CD4-positive, alpha-beta T cell treated with Interleukin-12 subunit alpha and Interleukin-12 subunit beta, for 1 hour (primary cell): ENCODE results near the gene OAS3.
"Not testable (repeated sequence)": the region's sequence is repeated elsewhere in the genome, so short reads cannot be mapped to it uniquely, and the experiment has no call there.

Experiments used
- DNase-seq: peaks from one replicate; pipeline ENCODE4 v3.0.0-alpha.2; 2020

OAS3 gene

GRCh38 chr12:112927475-112927874, 10.8 kb upstream of the OAS3 start:
- no peak for DNase-seq

DNA sequence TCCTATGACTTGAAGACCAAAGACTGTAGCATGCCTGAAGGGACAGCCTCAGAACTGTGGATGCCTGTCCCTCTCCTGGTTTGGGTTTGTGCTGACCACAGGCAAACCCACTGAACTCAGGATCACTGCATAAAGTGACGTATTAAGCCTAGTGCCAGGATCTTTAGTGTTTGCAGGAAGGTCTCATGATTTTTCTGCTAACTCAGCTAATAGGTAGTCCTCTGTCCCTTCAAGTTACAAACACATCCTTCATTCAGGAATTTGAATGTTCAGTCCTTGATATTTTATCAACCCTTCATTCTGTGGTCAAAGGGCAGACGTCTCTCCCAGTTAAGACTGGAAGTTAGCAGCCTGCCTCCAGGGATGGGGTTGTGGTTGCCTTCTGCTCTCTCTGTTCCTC, 10.3 kb upstream of the OAS3 start:
- no peak for DNase-seq

GRCh38 chr12:112928978-112929377, 9.3 kb upstream of the OAS3 start:
- no peak for DNase-seq

GRCh38 chr12:112929715-112930114, 8.6 kb upstream of the OAS3 start:
- DNase-seq: no peak

DNA sequence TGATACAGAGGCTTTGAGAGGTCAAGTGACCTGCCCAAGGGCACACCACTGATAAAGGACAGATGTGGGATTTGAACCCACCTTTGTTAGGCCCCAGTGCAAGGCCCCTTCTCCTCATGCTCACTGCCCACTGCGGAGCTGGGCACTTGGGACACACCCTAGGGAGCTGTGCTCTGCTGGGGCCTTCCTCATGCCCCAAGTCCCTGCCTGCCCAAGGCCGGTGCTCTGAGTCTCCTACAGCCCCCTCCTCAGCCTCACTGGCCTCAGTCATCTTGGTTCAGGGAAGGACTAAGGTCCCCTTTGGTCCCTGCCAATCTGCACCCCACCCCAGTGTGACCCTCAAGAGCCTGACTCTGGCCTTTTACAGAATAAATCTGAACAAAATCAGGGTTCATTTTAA, 7.9 kb upstream of the OAS3 start:
- DNase-seq: no peak

DNA sequence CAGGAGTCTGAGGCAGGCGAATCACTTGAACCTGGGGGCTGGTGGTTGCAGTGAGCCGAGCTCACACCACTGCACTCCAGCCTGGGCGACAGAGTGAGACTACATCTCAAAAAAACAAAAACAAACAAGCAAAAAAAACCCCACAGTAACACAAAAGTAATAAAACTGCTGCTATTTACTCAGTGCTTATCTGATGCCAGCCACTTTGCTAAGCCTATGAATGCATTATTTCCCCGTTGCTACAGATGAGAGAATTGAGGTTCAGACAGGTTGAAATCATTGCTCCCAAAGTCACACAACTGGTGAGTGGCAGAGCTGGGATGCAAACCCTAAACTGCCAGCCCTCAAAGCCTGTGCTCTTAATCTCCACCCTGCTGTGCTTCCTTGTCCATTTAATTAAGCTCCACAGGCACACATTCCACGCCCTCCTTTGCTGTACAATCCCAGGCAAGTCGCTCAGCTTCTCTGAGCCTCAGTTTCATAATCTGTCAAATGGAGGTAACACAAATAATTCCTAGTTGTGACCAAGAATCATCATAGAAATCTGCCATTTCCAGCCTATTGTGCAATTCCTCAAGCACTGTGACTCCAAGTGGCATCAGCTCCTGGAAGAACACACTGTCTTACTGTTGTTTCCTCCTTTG, 5.7 kb upstream of the OAS3 start:
- no peak for DNase-seq

DNA sequence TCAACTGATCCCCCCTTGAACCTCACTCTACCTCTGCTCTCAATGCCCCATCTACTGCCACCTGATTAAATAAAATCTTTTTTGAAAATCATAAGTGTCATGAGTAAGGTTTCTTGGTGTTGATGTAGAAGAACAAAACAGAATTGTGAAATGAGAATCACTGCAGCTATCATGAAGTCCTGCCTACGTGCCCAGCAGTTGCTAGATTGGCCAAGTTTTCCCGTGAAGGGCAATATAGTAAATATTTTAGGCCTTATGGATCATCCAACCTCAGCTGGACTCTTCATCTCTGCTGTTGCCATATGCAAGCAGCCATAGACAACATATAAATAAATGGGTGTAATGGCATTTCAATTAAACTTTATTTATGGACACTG, 5.2 kb upstream of the OAS3 start:
- no peak for DNase-seq

GRCh38 chr12:112936264-112936663, 2.0 kb upstream of the OAS3 start:
- no peak for DNase-seq

- no peak for DNase-seq
Observed at GRCh38 chr12:112936927-112937326, 1.3 kb upstream of the OAS3 start.

- no peak for DNase-seq
Observed at GRCh38 chr12:112938751-112939150, 477 bp downstream of the OAS3 start.

GRCh38 chr12:112939761-112940381, 1.6 kb downstream of the OAS3 start:
- no peak for DNase-seq

GRCh38 chr12:112941528-112942335, 3.5 kb downstream of the OAS3 start:
- no peak for DNase-seq

GRCh38 chr12:112942572-112942971, 4.3 kb downstream of the OAS3 start:
- DNase-seq: no peak

DNA sequence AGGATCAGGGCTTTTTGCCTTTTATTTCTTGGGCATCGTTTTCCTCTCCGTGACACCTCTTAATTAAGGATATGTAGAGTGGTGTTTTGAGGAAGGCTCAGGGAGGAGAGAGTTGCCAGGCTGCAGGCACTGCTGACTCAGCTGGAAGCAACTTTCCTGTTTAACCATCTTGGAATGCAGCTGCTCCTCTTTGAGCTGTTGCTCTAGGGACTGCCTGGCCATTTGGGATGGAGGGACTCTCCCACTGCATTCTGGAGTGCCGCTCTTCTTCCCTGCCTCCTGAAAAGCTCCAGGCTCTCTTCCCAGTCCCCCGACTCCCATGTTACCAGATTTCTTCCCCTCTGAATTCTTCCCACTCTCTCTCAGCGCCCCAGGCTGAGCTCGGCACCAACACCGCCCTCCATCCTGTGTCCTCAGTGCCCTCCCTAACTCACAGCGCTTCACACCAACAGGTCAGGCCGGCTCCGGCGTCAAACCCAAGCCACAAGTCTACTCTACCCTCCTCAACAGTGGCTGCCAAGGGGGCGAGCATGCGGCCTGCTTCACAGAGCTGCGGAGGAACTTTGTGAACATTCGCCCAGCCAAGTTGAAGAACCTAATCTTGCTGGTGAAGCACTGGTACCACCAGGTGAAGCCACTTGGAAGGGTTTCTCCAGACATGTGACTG, 5.9 kb downstream of the OAS3 start:
- no peak for DNase-seq

- DNase-seq: no peak
Observed at GRCh38 chr12:112945515-112945914, 7.2 kb downstream of the OAS3 start.

DNA sequence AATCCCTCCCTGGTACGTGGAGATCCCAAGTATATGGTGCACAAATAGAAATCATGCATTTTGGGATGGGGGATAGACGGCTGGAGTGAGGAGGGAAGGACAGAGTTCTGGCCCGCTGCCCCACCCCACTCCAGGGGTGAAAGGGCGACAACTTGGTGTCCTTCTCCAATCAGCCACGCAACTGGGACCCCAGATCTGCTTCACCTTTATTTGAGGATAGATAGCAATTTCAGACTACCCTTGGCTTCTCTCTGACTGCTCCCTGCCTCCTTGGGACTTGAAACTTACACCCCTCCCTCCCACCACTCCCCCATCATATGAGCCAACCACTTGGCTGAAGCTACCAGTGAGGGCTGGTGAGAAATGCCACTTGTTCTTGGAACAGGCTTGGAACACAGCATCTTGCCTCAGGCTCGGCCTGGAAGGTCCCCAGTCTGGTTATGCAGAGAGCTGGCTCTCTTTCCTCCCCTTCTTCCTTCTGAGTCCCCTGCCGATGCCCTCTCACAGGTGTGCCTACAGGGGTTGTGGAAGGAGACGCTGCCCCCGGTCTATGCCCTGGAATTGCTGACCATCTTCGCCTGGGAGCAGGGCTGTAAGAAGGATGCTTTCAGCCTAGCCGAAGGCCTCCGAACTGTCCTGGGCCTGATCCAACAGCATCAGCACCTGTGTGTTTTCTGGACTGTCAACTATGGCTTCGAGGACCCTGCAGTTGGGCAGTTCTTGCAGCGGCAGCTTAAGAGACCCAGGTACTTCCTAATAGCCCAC, 8.1 kb downstream of the OAS3 start:
- no peak for DNase-seq

GRCh38 chr12:112947314-112947713, 9.0 kb downstream of the OAS3 start:
- no peak for DNase-seq

- no peak for DNase-seq
Observed at GRCh38 chr12:112947761-112948160, 9.5 kb downstream of the OAS3 start.

GRCh38 chr12:112948806-112949205, 10.5 kb downstream of the OAS3 start:
- DNase-seq: no peak

GRCh38 chr12:112950701-112951100, 12.4 kb downstream of the OAS3 start:
- DNase-seq: no peak

DNA sequence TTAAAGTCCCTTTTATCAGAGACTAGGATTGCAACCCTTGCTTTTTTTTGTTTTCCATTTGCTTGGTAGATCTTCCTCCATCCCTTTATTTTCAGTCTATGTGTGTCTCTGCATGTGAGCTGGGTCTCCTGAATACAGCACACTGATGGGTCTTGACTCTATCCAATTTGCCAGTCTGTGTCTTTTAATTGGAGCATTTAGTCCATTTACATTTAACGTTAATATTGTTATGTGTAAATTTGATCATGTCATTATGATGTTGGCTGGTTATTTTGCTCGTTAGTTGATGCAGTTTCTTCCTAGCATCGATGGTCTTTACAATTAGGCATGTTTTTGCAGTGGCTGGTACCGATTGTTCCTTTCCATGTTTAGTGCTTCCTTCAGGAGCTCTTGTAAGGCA, 18.9 kb downstream of the OAS3 start:
- DNase-seq: not testable (repeated sequence)

DNA sequence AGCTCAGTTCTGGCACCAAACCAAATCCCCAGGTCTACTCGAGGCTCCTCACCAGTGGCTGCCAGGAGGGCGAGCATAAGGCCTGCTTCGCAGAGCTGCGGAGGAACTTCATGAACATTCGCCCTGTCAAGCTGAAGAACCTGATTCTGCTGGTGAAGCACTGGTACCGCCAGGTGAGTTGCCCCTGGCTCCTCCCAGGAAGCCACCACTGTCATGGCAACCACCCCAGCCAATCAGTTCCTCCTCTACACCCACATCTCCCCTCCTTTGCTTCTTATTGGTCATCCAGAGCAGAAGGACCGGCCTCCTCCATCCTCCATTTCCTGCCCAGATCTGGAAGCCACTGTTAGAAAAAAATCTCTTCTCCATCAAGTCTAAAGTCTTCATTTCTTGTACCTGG, 22.8 kb downstream of the OAS3 start:
- no peak for DNase-seq

GRCh38 chr12:112961536-112961935, 23.3 kb downstream of the OAS3 start:
- no peak for DNase-seq
